Breast epithelium (tissue), 3 donors: Measurements from ENCODE around the gene PKD1.
"Not testable (repeated sequence)": the region's sequence is repeated elsewhere in the genome, so short reads cannot be mapped to it uniquely, and the experiment has no call there.

Experiments
- POLR2A ChIP-seq: fragments of 450-650 bp; IDR thresholded peaks from one replicate; pipeline ENCODE4 v1.6.1; 2016; ENCODE audit warnings: antibody characterized with exemption, mild to moderate bottlenecking, moderate library complexity
- TF ChIP-seq, protein P1 (sequence below), 3 donors: fragments of 450-650 bp; IDR thresholded peaks; one replicate each; pipeline ENCODE4 v1.5.1; 2016 to 2017; ENCODE audit warnings: antibody characterized with exemption in 3 of 3, mild to moderate bottlenecking in 3 of 3, moderate library complexity in 3 of 3

DNA sequence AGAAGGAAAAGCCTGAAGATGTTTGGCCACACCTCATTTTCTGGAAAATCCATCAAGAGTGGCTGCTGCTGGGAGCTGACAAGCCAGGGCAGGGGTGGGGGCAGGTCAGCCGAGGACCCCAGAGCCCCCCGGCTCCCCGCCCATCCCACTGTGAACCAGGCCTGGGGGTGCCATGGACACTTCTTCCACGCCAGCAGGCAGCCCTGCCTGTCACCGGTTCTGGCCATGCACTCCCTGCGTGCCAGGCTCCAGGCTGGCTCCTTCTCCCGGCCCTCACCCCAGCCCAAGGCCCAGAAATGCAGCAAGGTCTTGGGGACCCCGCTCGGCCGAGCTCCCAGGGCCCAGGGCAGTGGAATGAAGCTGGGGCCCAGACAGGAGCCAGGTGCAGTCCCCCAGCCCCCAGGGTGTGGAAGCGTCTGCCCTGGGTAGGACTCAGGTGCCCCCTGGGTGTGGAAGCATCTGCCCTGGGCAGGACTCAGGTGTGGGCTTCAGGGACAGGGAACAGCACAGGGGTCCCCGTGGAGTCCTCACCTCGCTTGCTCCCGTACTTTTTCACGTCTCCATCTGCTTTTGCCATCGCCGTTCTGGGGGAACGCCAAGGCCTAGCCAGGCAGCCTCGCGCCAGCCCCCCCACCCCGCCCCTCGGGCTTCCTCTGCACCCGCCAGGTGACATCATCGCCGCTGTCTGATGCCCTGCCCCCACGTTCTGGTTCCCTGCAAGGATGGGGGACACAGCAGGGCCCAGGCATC, 12.6 kb downstream of the PKD1 start:
- TF ChIP-seq POLR2A, result not testable (repeated sequence)
- TF ChIP-seq, protein P1, sequence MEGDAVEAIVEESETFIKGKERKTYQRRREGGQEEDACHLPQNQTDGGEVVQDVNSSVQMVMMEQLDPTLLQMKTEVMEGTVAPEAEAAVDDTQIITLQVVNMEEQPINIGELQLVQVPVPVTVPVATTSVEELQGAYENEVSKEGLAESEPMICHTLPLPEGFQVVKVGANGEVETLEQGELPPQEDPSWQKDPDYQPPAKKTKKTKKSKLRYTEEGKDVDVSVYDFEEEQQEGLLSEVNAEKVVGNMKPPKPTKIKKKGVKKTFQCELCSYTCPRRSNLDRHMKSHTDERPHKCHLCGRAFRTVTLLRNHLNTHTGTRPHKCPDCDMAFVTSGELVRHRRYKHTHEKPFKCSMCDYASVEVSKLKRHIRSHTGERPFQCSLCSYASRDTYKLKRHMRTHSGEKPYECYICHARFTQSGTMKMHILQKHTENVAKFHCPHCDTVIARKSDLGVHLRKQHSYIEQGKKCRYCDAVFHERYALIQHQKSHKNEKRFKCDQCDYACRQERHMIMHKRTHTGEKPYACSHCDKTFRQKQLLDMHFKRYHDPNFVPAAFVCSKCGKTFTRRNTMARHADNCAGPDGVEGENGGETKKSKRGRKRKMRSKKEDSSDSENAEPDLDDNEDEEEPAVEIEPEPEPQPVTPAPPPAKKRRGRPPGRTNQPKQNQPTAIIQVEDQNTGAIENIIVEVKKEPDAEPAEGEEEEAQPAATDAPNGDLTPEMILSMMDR (IDR thresholded peaks at IDR 0.05), result not testable (repeated sequence)
